GM12878 (cell line): ENCODE data around the gene SLC5A1. TPM values are rescaled to one million over a fixed set of nuclear protein-coding genes. Genes with fewer than 3 reads are reported as not detected.

ENCODE experiments used
- ATAC-seq: fragments of 200-7000 bp; cut with Tn5 transposase; 3 replicates; pipeline ENCODE4 v1.9.1; 2020; ENCODE audit warnings: mild to moderate bottlenecking, moderate library complexity
- BruUV-seq: library from RNA; stranded (reverse); fragments of 400-500 nt; replicated peaks from 2 replicates; lab custom pipeline; 2021; lab: Mats Ljungman, UMichigan
- CTCF ChIA-PET: fragments of 300-600 bp; sonication (Branson Sonifier 250); formaldehyde crosslinking; extraction: SDS; loops from one replicate; lab custom pipeline; 2021; ENCODE audit warnings: inconsistent platforms; lab: Yijun Ruan, JAX
- POLR2A ChIA-PET: fragments of 350-600 bp; formaldehyde crosslinking; extraction: SDS; loops from one replicate; lab custom pipeline; 2021; ENCODE audit warnings: inconsistent platforms; lab: Charles Lee
- RAD21 ChIA-PET: fragments of 300-600 bp; sonication (Branson Sonifier 250); formaldehyde crosslinking; loops from one replicate; lab custom pipeline; 2023; ENCODE audit warnings: antibody characterized with exemption; ENCODE audit not compliant: unreplicated experiment; lab: Charles Lee
- SMC1A ChIA-PET: fragments of 300-600 bp; sonication (Branson Sonifier 250); formaldehyde crosslinking; loops from one replicate; lab custom pipeline; 2023; ENCODE audit not compliant: unreplicated experiment, uncharacterized antibody; lab: Charles Lee
- DNase-seq: peaks from one replicate; pipeline ENCODE4 v3.0.0-alpha.2; 2011; ENCODE audit warnings: low read depth, low spot score
- FAIRE-seq: peaks from 3 replicates; lab custom pipeline; 2011; peaks lifted over from hg19 to GRCh38; lab: Jason Lieb, UNC
- H2AFZ ChIP-seq: 2 replicates; pipeline ENCODE4 v1.6.0; 2011; ENCODE audit warnings: low read depth, low read length, control low read depth; ENCODE audit not compliant: control insufficient read depth
- H3K27ac ChIP-seq: 2 replicates; pipeline ENCODE4 v1.5.1; 2011; ENCODE audit warnings: control low read depth; ENCODE audit not compliant: control insufficient read depth, insufficient read depth
- H3K27me3 ChIP-seq, 2 experiments: replicated peaks in 1 of 2; 2 replicates each; pipeline versions ENCODE4 v1.6.0 to v1.6.1; 2011; ENCODE audit warnings: low read length in 1 of 2; ENCODE audit not compliant: control insufficient read depth in 2 of 2, insufficient read depth in 2 of 2
- H3K36me3 ChIP-seq, 2 experiments: 2 replicates each; pipeline ENCODE4 v1.5.1; 2011; ENCODE audit warnings: low read length in 1 of 2; ENCODE audit not compliant: control insufficient read depth in 2 of 2, insufficient read depth in 2 of 2
- H3K4me1 ChIP-seq: 2 replicates; pipeline ENCODE4 v1.6.1; 2011; ENCODE audit warnings: mild to moderate bottlenecking, low read length, moderate library complexity, mixed read lengths; ENCODE audit not compliant: control insufficient read depth, insufficient read depth
- H3K4me2 ChIP-seq: 2 replicates; pipeline ENCODE4 v1.6.0; 2011; ENCODE audit warnings: control low read depth; ENCODE audit not compliant: control insufficient read depth, insufficient read depth
- H3K4me3 ChIP-seq: fragments of 200-600 bp; sonication (generic); 2 replicates; pipeline ENCODE4 v1.5.1; 2016
- H3K79me2 ChIP-seq: 2 replicates; pipeline ENCODE4 v1.6.0; 2011; ENCODE audit warnings: low read length; ENCODE audit not compliant: control insufficient read depth, insufficient read depth
- H3K9ac ChIP-seq: 2 replicates; pipeline ENCODE4 v1.8.0; 2011; ENCODE audit warnings: low read length, control low read depth, mixed read lengths; ENCODE audit not compliant: control insufficient read depth, insufficient read depth
- H3K9me3 ChIP-seq: replicated peaks from 3 replicates; pipeline ENCODE4 v1.5.1; 2011; ENCODE audit warnings: mild to moderate bottlenecking, low read length; ENCODE audit not compliant: control insufficient read depth, insufficient read depth
- H4K20me1 ChIP-seq: 2 replicates; pipeline ENCODE4 v1.6.0; 2011; ENCODE audit not compliant: control insufficient read depth, insufficient read depth
- CEBPB ChIP-seq, 2 experiments: fragments of 150-350 bp in 1 of 2; IDR thresholded peaks; 2 replicates each; pipeline ENCODE4 v1.6.1; 2012 to 2014; ENCODE audit warnings: low read depth in 2 of 2, low read length in 2 of 2, borderline replicate concordance in 1 of 2, inconsistent platforms in 1 of 2
- EED ChIP-seq: sonication (generic); IDR thresholded peaks from 2 replicates; pipeline ENCODE4 v1.6.1; 2016; ENCODE audit warnings: antibody characterized with exemption, low read depth
- TAF1 ChIP-seq: IDR thresholded peaks from 2 replicates; pipeline ENCODE4 v1.6.1; 2011; ENCODE audit warnings: mild to moderate bottlenecking, low read depth, low read length, borderline replicate concordance
- ZNF592 ChIP-seq: fragments of 450-650 bp; IDR thresholded peaks from 2 replicates; pipeline ENCODE4 v1.6.1; 2017; ENCODE audit warnings: mild to moderate bottlenecking, moderate library complexity
- WGBS: methylation state at CpG from one replicate; pipeline ENCODE4 v1.1.6; 2016; ENCODE audit warnings: low lambda C conversion rate; ENCODE audit not compliant: insufficient replicate concordance, insufficient coverage; ENCODE audit errors: missing lambda C conversion rate; 5-methylcytosine and 5-hydroxymethylcytosine counted together
- in situ Hi-C: fragments of 300-500 bp; cut with MboI; formaldehyde crosslinking; loops from 9 replicates; pipeline ENCODE4 v1.14.3; 2018; ENCODE audit warnings: mixed read lengths
- intact Hi-C: fragments of 100-400 bp; cut with micrococcal nuclease; formaldehyde crosslinking; loops from one replicate; pipeline ENCODE4 v1.14.2; 2022; ENCODE audit not compliant: unreplicated experiment
- polyA plus RNA-seq, 11 experiments: library from polyadenylated mRNA; depleted of rRNA in 4 of 11; unstranded in 6 of 11; stranded (reverse) in 5 of 11; fragments of >200 nt; fragmentation: Nextera tagmentation in 4 of 11; fragmentation: Illumina TruSeq in 1 of 11; extraction: Ambion mirVana in 4 of 11; extraction: Trizol in 1 of 11; gene quantifications; 1 replicate in 1 of 11; 2 replicates in 10 of 11; pipeline versions ENCODE4 v1.2.1 to v1.2.3, GENCODE V29; 2011 to 2016; ENCODE audit warnings: inconsistent platforms in 2 of 11, missing spikeins in 2 of 11, low read depth in 1 of 11
- total RNA-seq, 4 experiments: library from RNA; depleted of rRNA in 3 of 4; stranded (reverse); fragments of >200 nt in 3 of 4; fragmentation: Illumina TruSeq in 1 of 4; extraction: Trizol in 1 of 4; gene quantifications; 2 replicates each; pipeline versions ENCODE4 v1.2.1 to v1.2.3, GENCODE V29; 2013 to 2021
- TF ChIP-seq, protein P1 (sequence below): IDR thresholded peaks from 2 replicates; pipeline ENCODE4 v1.6.1; 2011; ENCODE audit warnings: borderline replicate concordance, low read depth, mild to moderate bottlenecking, moderate library complexity, low read length; ENCODE audit not compliant: insufficient read depth, poor library complexity, severe bottlenecking

Gene SLC5A1
- total and polyA plus RNA-seq, 10 of the 15 experiments (the other 5 are each of a cell fraction or from before 2014, with no cell fraction given): 0.01 TPM; not detected in 9

GRCh38 chr22:32044913-32045312, 1.9 kb downstream of the SLC5A1 start:
- RAD21 ChIA-PET: no interaction called here
- H4K20me1 ChIP-seq: no peaks in the 10 kb centered on the region
- H3K4me3 ChIP-seq: no peak overlapping the region
- BruUV-seq: no TSS peak
- WGBS: 0% methylated on average over 3 of the region's 3 CpGs
- H3K79me2 ChIP-seq: no peaks in the 10 kb centered on the region
- no peak for FAIRE-seq
- H3K9me3 ChIP-seq: no peaks in the 10 kb centered on the region
- intact Hi-C loops: no loop called here
- POLR2A ChIA-PET: no interaction called here
- TF ChIP-seq, protein P1, sequence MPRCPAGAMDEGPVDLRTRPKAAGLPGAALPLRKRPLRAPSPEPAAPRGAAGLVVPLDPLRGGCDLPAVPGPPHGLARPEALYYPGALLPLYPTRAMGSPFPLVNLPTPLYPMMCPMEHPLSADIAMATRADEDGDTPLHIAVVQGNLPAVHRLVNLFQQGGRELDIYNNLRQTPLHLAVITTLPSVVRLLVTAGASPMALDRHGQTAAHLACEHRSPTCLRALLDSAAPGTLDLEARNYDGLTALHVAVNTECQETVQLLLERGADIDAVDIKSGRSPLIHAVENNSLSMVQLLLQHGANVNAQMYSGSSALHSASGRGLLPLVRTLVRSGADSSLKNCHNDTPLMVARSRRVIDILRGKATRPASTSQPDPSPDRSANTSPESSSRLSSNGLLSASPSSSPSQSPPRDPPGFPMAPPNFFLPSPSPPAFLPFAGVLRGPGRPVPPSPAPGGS: no peak
- TF ChIP-seq EED: no peak
- TF ChIP-seq, all 136 proteins: peak for 0
- ChIA-PET SMC1A (no interaction called here), CTCF (no interaction called here)
- H3K9ac ChIP-seq: no peak overlapping the region
- in situ Hi-C loops: no loop called here
- H3K27ac ChIP-seq: no peak overlapping the region
- H3K4me1 ChIP-seq: no peaks in the 10 kb centered on the region
- no peak overlapping the region for H3K4me2 ChIP-seq
- H3K27me3 ChIP-seq: peaks cover 2 to 10% of the 10 kb centered on the region in 2 experiments
- no peak for ATAC-seq
- H3K36me3 ChIP-seq: no peaks in the 10 kb centered on the region
- DNase-seq: no peak
- no peak overlapping the region for H2AFZ ChIP-seq

- ChIA-PET SMC1A (interaction anchor here (0.6 kb wide), 1 partner anchor 1110 kb away, joined by 3 read pairs; no protein-coding TSS in a partner anchor), CTCF (no interaction called here), POLR2A (no interaction called here), RAD21 (no interaction called here)
- Histone ChIP-seq H3K4me2 (no peak overlapping the region), H3K36me3 (no peaks in the 10 kb centered on the region), H4K20me1 (no peaks in the 10 kb centered on the region), H3K27me3 (peaks cover 0 to 5% of the 10 kb centered on the region in 2 experiments; a peak in 2 of 4 replicates), H3K4me1 (peaks cover 6% of the 10 kb centered on the region; the same call in 1 of the 2 replicates), H3K9me3 (no peaks in the 10 kb centered on the region), H3K4me3 (no peak overlapping the region), H2AFZ (no peak overlapping the region), H3K79me2 (no peaks in the 10 kb centered on the region), H3K9ac (no peak overlapping the region), H3K27ac (no peak overlapping the region)
- DNase-seq (no peak), FAIRE-seq (no peak), ATAC-seq (no peak)
- TF ChIP-seq TAF1 (no peak), ZNF592 (no peak), CEBPB (IDR thresholded peaks at IDR 0.05; ENCODE audit: borderline replicate concordance in 1 of 2, low read depth in 2 of 2, low read length in 2 of 2) (no peak)
- intact Hi-C loops: no loop called here
- WGBS: 2% methylated on average over 2 of the region's 2 CpGs
- in situ Hi-C loops: no loop called here
- BruUV-seq: no TSS peak
Observed at GRCh38 chr22:32048069-32048468, 5.0 kb downstream of the SLC5A1 start.
